ENCODE results near the gene TAF13. TPM values are rescaled to one million over a fixed set of nuclear protein-coding genes. Genes with fewer than 3 reads are reported as not detected.

Gene TAF13
- total RNA-seq, 4 donors from 2014 or later = 41.6 to 71.0 (median 51.8) TPM

GRCh38 chr1:109067883-109068282, 7.9 kb downstream of the TAF13 start:
- peaks cover 0 to 5% (median 1%) of the 10 kb centered on the region in 4 donors for H3K4me1 ChIP-seq
- no peaks in the 10 kb centered on the region for H3K27me3 ChIP-seq
- no peak overlapping the region for H3K4me3 ChIP-seq
- no peak overlapping the region for H3K27ac ChIP-seq (replicated peaks in 1 of 4)
- no peaks in the 10 kb centered on the region for H3K9me3 ChIP-seq
- WGBS = 89% methylated on average over 8 of the region's 8 CpGs
- intact Hi-C loops (cut with DNase I) = no loop called here
- H3K36me3 ChIP-seq = peaks cover 16 to 90% (median 56%) of the 10 kb centered on the region in 4 donors
- TF ChIP-seq EP300 (IDR thresholded peaks at IDR 0.05) (no peak), POLR2A (IDR thresholded peaks at IDR 0.05; ENCODE audit: low read depth) (no peak), CTCF (IDR thresholded peaks at IDR 0.05) (no peak), POLR2AphosphoS5 (IDR thresholded peaks at IDR 0.05) (no peak)
- no peak for DNase-seq (ENCODE audit: extremely low spot score)

DNA sequence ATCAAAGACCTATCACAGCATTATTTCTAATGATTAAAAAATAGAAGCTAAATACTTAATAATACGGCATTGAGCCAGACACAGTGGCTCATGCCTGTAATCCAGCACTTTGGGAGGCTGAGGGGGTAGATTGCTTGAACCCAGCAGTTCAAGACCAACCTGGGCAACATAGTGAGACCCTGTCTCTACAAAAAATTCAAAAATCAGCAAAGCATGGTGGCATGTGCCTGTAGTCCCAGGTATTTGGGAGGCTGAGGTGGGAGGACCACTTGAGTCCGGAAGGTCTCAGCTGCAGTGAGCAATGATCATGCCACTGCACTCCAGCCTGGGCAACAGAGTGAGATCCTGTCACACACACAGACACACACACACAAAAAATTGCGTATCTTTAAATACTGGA, 10.7 kb downstream of the TAF13 start:
- Histone ChIP-seq H3K36me3 (peaks cover 16 to 80% (median 54%) of the 10 kb centered on the region in 4 donors), H3K4me1 (no peaks in the 10 kb centered on the region), H3K9me3 (no peaks in the 10 kb centered on the region), H3K4me3 (no peak overlapping the region), H3K27me3 (no peaks in the 10 kb centered on the region), H3K27ac (replicated peaks in 1 of 4) (no peak overlapping the region)
- intact Hi-C loops (cut with DNase I) = no loop called here
- 91% methylated on average over 3 of the region's 3 CpGs for WGBS
- TF ChIP-seq EP300 (IDR thresholded peaks at IDR 0.05) = no peak
- TF ChIP-seq POLR2A (IDR thresholded peaks at IDR 0.05; ENCODE audit: low read depth) = no peak
- TF ChIP-seq CTCF (IDR thresholded peaks at IDR 0.05) = no peak
- no peak for TF ChIP-seq POLR2AphosphoS5 (IDR thresholded peaks at IDR 0.05)
- no peak for DNase-seq (ENCODE audit: extremely low spot score)

DNA sequence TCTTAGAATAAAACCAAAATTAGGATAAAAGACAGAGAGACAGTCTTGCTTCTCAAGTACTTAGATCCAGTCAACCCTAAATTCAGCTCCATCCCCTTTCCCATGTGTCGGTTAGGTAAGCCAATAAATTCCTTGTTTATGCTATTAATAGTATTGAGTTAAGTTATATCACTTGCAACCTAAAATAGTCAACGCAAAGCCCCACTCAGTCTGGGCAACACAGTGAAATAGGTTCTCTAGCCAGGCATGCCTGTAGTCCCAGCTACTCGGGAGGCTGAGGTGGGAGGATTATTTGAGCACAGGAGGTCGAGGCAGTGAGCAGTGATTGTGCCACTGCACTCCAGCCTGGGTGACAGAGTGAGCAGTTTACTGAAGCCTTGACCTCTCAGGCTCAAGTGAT, 14.6 kb downstream of the TAF13 start:
- Histone ChIP-seq H3K4me1 (no peaks in the 10 kb centered on the region), H3K27me3 (no peaks in the 10 kb centered on the region), H3K9me3 (no peaks in the 10 kb centered on the region), H3K36me3 (peaks cover 9 to 46% (median 35%) of the 10 kb centered on the region in 4 donors), H3K27ac (replicated peaks in 1 of 4) (no peak overlapping the region), H3K4me3 (no peak overlapping the region)
- WGBS = 79% methylated on average over 3 of the region's 4 CpGs
- intact Hi-C loops (cut with DNase I) = no loop called here
- DNase-seq (ENCODE audit: extremely low spot score) = no peak
- TF ChIP-seq CTCF (IDR thresholded peaks at IDR 0.05) = no peak
- TF ChIP-seq EP300 (IDR thresholded peaks at IDR 0.05) = no peak
- TF ChIP-seq POLR2A (IDR thresholded peaks at IDR 0.05; ENCODE audit: low read depth) = no peak
- TF ChIP-seq POLR2AphosphoS5 (IDR thresholded peaks at IDR 0.05) = no peak

DNA sequence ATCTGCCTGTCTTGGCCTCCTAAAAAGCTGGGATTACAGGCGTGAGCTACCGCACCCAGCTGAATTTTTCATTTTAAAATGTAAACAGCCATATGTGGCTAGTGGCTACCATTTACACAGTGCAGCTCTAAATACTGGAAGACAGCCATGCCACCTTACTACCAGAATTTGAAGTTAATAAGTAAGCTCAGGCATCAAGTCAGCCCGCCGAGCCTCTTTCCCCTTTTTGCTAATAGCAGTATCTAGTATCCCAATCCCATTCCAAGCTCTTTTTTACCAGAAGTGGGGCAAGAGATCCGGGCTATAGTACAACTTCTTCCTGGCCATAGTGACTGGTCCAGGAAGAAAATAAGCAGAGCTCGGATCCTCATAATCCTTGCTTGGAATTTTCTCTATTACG, 15.1 kb downstream of the TAF13 start:
- Histone ChIP-seq H3K36me3 (peaks cover 9 to 41% (median 32%) of the 10 kb centered on the region in 4 donors), H3K27ac (replicated peaks in 1 of 4) (no peak overlapping the region), H3K4me1 (no peaks in the 10 kb centered on the region), H3K27me3 (no peaks in the 10 kb centered on the region), H3K4me3 (no peak overlapping the region), H3K9me3 (no peaks in the 10 kb centered on the region)
- DNase-seq (ENCODE audit: extremely low spot score) = no peak
- no peak for TF ChIP-seq EP300 (IDR thresholded peaks at IDR 0.05)
- TF ChIP-seq CTCF (IDR thresholded peaks at IDR 0.05) = no peak
- TF ChIP-seq POLR2AphosphoS5 (IDR thresholded peaks at IDR 0.05) = no peak
- no peak for TF ChIP-seq POLR2A (IDR thresholded peaks at IDR 0.05; ENCODE audit: low read depth)
- WGBS = 92% methylated on average over 7 of the region's 7 CpGs
- intact Hi-C loops (cut with DNase I) = no loop called here

- H3K27ac ChIP-seq (replicated peaks in 1 of 4) = no peak overlapping the region
- no peak overlapping the region for H3K4me3 ChIP-seq
- intact Hi-C loops (cut with DNase I) = no loop called here
- DNase-seq (ENCODE audit: extremely low spot score) = no peak
- TF ChIP-seq POLR2A (IDR thresholded peaks at IDR 0.05; ENCODE audit: low read depth) (no peak), EP300 (IDR thresholded peaks at IDR 0.05) (no peak), POLR2AphosphoS5 (IDR thresholded peaks at IDR 0.05) (no peak), CTCF (IDR thresholded peaks at IDR 0.05) (no peak)
- no peaks in the 10 kb centered on the region for H3K9me3 ChIP-seq
- no peaks in the 10 kb centered on the region for H3K27me3 ChIP-seq
- H3K36me3 ChIP-seq = peaks cover 0 to 24% (median 15%) of the 10 kb centered on the region in 4 donors
- H3K4me1 ChIP-seq = no peaks in the 10 kb centered on the region
These were observed 16.8 kb downstream of the TAF13 start for GRCh38 chr1:109059026-109059425.

Measured in esophagus muscularis mucosa (tissue), 4 donors.